Stimulated activated memory B cell treated with anti-CD40 and anti-IgM and Interleukin-4, amounts not matched to agents 10 μg/mL and 1 μg/mL and 100 μg/mL, for 72 hours (primary cell): ENCODE measurements around the gene ALKBH7.
"Not testable (repeated sequence)": the region's sequence is repeated elsewhere in the genome, so short reads cannot be mapped to it uniquely, and the experiment has no call there.

Experiments
- ATAC-seq: fragments of 150-1000 bp; cut with Tn5 transposase; 2 replicates; pipeline ENCODE4 v1.10.0; 2021
- H3K27ac Mint-ChIP-seq: one replicate; pipeline ENCODE4 v1.8.0; 2022; ENCODE audit warnings: mild to moderate bottlenecking, mixed read lengths
- H3K27me3 Mint-ChIP-seq: one replicate; pipeline ENCODE4 v1.8.0; 2022; ENCODE audit warnings: mixed read lengths
- H3K36me3 Mint-ChIP-seq: one replicate; pipeline ENCODE4 v1.8.0; 2022; ENCODE audit warnings: mixed read lengths
- H3K4me1 Mint-ChIP-seq: one replicate; pipeline ENCODE4 v1.8.0; 2022; ENCODE audit warnings: mixed read lengths
- H3K4me3 Mint-ChIP-seq: one replicate; pipeline ENCODE4 v1.8.0; 2022; ENCODE audit warnings: mild to moderate bottlenecking, moderate library complexity, mixed read lengths
- H3K9me3 Mint-ChIP-seq: one replicate; pipeline ENCODE4 v1.8.0; 2022; ENCODE audit warnings: mixed read lengths

The ALKBH7 gene

GRCh38 chr19:6378486-6378885 is 5.9 kb downstream of the ALKBH7 start:
- H3K36me3 Mint-ChIP-seq, result peaks cover 51% of the 10 kb centered on the region
- no peak overlapping the region for H3K27ac Mint-ChIP-seq
- H3K27me3 Mint-ChIP-seq, result no peaks in the 10 kb centered on the region

GRCh38 chr19:6379744-6380143 is 7.2 kb downstream of the ALKBH7 start:
- no peak overlapping the region for H3K27ac Mint-ChIP-seq

More at GRCh38 chr19:6378486-6378885, 5.9 kb downstream of the ALKBH7 start:
- no peak for ATAC-seq
- H3K4me3 Mint-ChIP-seq, result no peak overlapping the region
- peaks cover 3% of the 10 kb centered on the region for H3K9me3 Mint-ChIP-seq
- H3K4me1 Mint-ChIP-seq, result peaks cover 6% of the 10 kb centered on the region

GRCh38 chr19:6381030-6381750 is 8.6 kb downstream of the ALKBH7 start:
- Mint-ChIP-seq H3K27me3 (no peaks in the 10 kb centered on the region), H3K9me3 (peaks cover 3% of the 10 kb centered on the region), H3K36me3 (peaks cover 68% of the 10 kb centered on the region), H3K4me3 (no peak overlapping the region), H3K4me1 (no peaks in the 10 kb centered on the region), H3K27ac (no peak overlapping the region)
- ATAC-seq, result no peak

More at GRCh38 chr19:6379744-6380143, 7.2 kb downstream of the ALKBH7 start:
- peaks cover 57% of the 10 kb centered on the region for H3K36me3 Mint-ChIP-seq
- H3K4me1 Mint-ChIP-seq, result no peaks in the 10 kb centered on the region
- no peaks in the 10 kb centered on the region for H3K27me3 Mint-ChIP-seq
- no peak overlapping the region for H3K4me3 Mint-ChIP-seq
- no peak for ATAC-seq
- peaks cover 3% of the 10 kb centered on the region for H3K9me3 Mint-ChIP-seq

GRCh38 chr19:6383188-6383587 is 10.6 kb downstream of the ALKBH7 start:
- Mint-ChIP-seq H3K27me3 (no peaks in the 10 kb centered on the region), H3K27ac (no peak overlapping the region), H3K4me1 (no peaks in the 10 kb centered on the region), H3K36me3 (peaks cover 85% of the 10 kb centered on the region), H3K4me3 (no peak overlapping the region), H3K9me3 (peaks cover 3% of the 10 kb centered on the region)
- no peak for ATAC-seq

GRCh38 chr19:6384381-6384780 is 11.8 kb downstream of the ALKBH7 start:
- Mint-ChIP-seq H3K27me3 (no peaks in the 10 kb centered on the region), H3K4me1 (no peaks in the 10 kb centered on the region), H3K36me3 (peaks cover 80% of the 10 kb centered on the region), H3K9me3 (peaks cover 3% of the 10 kb centered on the region), H3K27ac (no peak overlapping the region), H3K4me3 (no peak overlapping the region)
- ATAC-seq, result no peak

GRCh38 chr19:6387372-6387771 is 14.8 kb downstream of the ALKBH7 start:
- Mint-ChIP-seq H3K27me3 (no peaks in the 10 kb centered on the region), H3K9me3 (no peaks in the 10 kb centered on the region), H3K4me1 (peaks cover 16% of the 10 kb centered on the region), H3K36me3 (peaks cover 67% of the 10 kb centered on the region), H3K27ac (no peak overlapping the region), H3K4me3 (no peak overlapping the region)
- ATAC-seq, result no peak

- peak overlapping the region; percentile 97 for H3K27ac Mint-ChIP-seq
- peaks cover 29% of the 10 kb centered on the region for H3K4me1 Mint-ChIP-seq
- ATAC-seq, result peak; percentile 37
- H3K27me3 Mint-ChIP-seq, result no peaks in the 10 kb centered on the region
- H3K4me3 Mint-ChIP-seq, result peak overlapping the region; percentile 90
- no peaks in the 10 kb centered on the region for H3K9me3 Mint-ChIP-seq
- H3K36me3 Mint-ChIP-seq, result peaks cover 27% of the 10 kb centered on the region
Observed at GRCh38 chr19:6392221-6393073, 19.9 kb downstream of the ALKBH7 start.

GRCh38 chr19:6393074-6393982 is 20.7 kb downstream of the ALKBH7 start, which contains the start of gene GTF2F1:
TSS of gene GTF2F1 (minus strand) at chr19:6393164. CDS start at chr19:6392995, 169 bp downstream.
- Mint-ChIP-seq H3K4me3 (peak within 1 kb of the TSS; percentile 90), H3K36me3 (peaks cover 21% of the 10 kb centered on the region), H3K9me3 (no peaks in the 10 kb centered on the region), H3K4me1 (peaks cover 29% of the 10 kb centered on the region), H3K27ac (peak within 1 kb of the TSS; percentile 97), H3K27me3 (no peaks in the 10 kb centered on the region)
- ATAC-seq, result peak; percentile 93

- Mint-ChIP-seq H3K4me1 (peaks cover 29% of the 10 kb centered on the region), H3K27me3 (no peaks in the 10 kb centered on the region), H3K36me3 (peaks cover 18% of the 10 kb centered on the region), H3K27ac (peak overlapping the region; percentile 97), H3K9me3 (no peaks in the 10 kb centered on the region), H3K4me3 (peak overlapping the region; percentile 90)
- ATAC-seq, result no peak
Observed at GRCh38 chr19:6393983-6394412, 21.4 kb downstream of the ALKBH7 start.

- Mint-ChIP-seq H3K36me3 (peaks cover 13% of the 10 kb centered on the region), H3K4me3 (no peak overlapping the region), H3K9me3 (no peaks in the 10 kb centered on the region), H3K27ac (no peak overlapping the region), H3K4me1 (peaks cover 29% of the 10 kb centered on the region), H3K27me3 (peaks cover 2% of the 10 kb centered on the region)
- ATAC-seq, result no peak
Observed at GRCh38 chr19:6394831-6395230, 22.2 kb downstream of the ALKBH7 start.

- Mint-ChIP-seq H3K36me3 (peaks cover 7% of the 10 kb centered on the region), H3K4me1 (peaks cover 23% of the 10 kb centered on the region), H3K27me3 (peaks cover 8% of the 10 kb centered on the region), H3K9me3 (no peaks in the 10 kb centered on the region), H3K27ac (no peak overlapping the region), H3K4me3 (no peak overlapping the region)
- ATAC-seq, result no peak
Observed at GRCh38 chr19:6396305-6396704, 23.7 kb downstream of the ALKBH7 start.

- H3K27ac Mint-ChIP-seq, H3K36me3 Mint-ChIP-seq, ATAC-seq, H3K4me3 Mint-ChIP-seq, H3K9me3 Mint-ChIP-seq, H3K27me3 Mint-ChIP-seq, H3K4me1 Mint-ChIP-seq: not testable (repeated sequence)
Observed at GRCh38 chr19:6400062-6400944, 27.7 kb downstream of the ALKBH7 start.

- H3K27ac Mint-ChIP-seq, result no peak overlapping the region
- H3K36me3 Mint-ChIP-seq, result no peaks in the 10 kb centered on the region
- no peak overlapping the region for H3K4me3 Mint-ChIP-seq
- H3K27me3 Mint-ChIP-seq, result peaks cover 8% of the 10 kb centered on the region
- no peaks in the 10 kb centered on the region for H3K9me3 Mint-ChIP-seq
- ATAC-seq, result no peak
- no peaks in the 10 kb centered on the region for H3K4me1 Mint-ChIP-seq
Observed at GRCh38 chr19:6402058-6402457, 29.5 kb downstream of the ALKBH7 start.
